ENCODE results near the gene DCBLD1. TPM values are rescaled to one million over a fixed set of nuclear protein-coding genes. Genes with fewer than 3 reads are reported as not detected.

The DCBLD1 gene
- total RNA-seq, 1 donor from 2014 or later: 4.5 TPM

Other genes starting within 250 kb of the DCBLD1 start
- not detected in 2 replicates for gene VGLL2, start 217.1 kb upstream of the DCBLD1 start, total RNA-seq
- gene ROS1, start 56.7 kb upstream of the DCBLD1 start, total RNA-seq: not detected in 2 replicates
- 23.6 and 24.3 TPM in 2 replicates for gene GOPC, start 119.8 kb downstream of the DCBLD1 start, total RNA-seq
- gene NUS1, start 192.8 kb downstream of the DCBLD1 start, total RNA-seq: 49.5 and 52.1 TPM in 2 replicates